ENCODE measurements around the gene RASA3. TPM values are rescaled to one million over a fixed set of nuclear protein-coding genes. Genes with fewer than 3 reads are reported as not detected.

Gene RASA3
- total and polyA plus RNA-seq, 2 of the 8 experiments (the other 6 are each of a cell fraction or from before 2014, with no cell fraction given): 7.5 to 21.9 TPM

DNA sequence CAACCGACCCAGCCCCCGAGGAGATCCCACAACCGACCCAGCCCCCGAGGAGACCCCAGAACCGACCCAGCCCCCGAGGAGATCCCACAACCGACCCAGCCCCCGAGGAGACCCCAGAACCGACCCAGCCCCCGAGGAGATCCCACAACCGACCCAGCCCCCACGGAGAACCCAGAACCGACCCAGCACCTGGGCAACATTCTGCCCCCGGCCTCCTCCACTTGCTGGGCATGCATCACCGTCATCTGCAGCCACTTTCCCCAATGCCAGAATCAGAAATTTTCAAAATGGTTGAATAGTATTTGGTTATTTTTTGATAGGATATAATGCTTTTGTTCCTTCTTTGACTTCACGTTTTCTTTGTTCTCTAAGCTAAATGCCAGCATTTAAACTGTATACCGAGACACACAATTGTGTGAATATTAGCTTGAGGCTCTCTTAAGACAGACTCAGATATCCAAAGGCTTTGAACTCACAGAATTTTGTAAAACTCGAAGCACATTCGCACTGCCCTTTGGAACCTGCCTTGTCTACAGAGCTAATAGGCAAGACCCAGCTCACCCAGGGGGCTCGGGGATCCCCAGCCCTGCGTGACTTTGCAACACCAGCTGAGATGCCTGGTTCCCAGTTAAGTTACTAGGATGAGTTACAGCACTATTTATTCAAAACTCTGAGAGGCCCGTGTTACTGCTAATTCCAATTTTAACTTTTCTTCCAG is 15.5 kb upstream of the RASA3 start:
- Histone ChIP-seq H3K56ac (replicated peaks; ENCODE audit: insufficient read length, low read depth, low read length) (no peak overlapping the region), H3K23me2 (ENCODE audit: low read depth, low read length) (no peaks in the 10 kb centered on the region), H3K23ac (ENCODE audit: insufficient read length) (no peak overlapping the region), H3K9ac (replicated peaks in 1 of 4; ENCODE audit: extremely low read depth in 1 of 4, low read depth in 3 of 4, low read length in 3 of 4) (no peak overlapping the region), H3K4me2 (ENCODE audit: insufficient read depth in 1 of 2, low read depth in 2 of 2, low read length in 2 of 2) (no peak overlapping the region), H2BK5ac (ENCODE audit: low read depth, low read length) (no peak overlapping the region), H3K4ac (replicated peaks; ENCODE audit: insufficient read length, low read depth, low read length) (no peak overlapping the region), H4K5ac (ENCODE audit: insufficient read length, low read depth, low read length) (no peak overlapping the region), H2AFZ (ENCODE audit: low read length) (no peak overlapping the region), H4K20me1 (replicated peaks in 1 of 2; ENCODE audit: control insufficient read depth in 1 of 2, insufficient read depth in 2 of 2, low read length in 2 of 2) (no peaks in the 10 kb centered on the region), H3K18ac (ENCODE audit: extremely low read depth, low read length) (no peak overlapping the region), H3K79me1 (ENCODE audit: low read depth, low read length) (no peaks in the 10 kb centered on the region), H4K8ac (ENCODE audit: extremely low read depth, insufficient read depth, low read length) (no peak overlapping the region), H2BK20ac (ENCODE audit: low read length) (no peak overlapping the region), H3K27ac (ENCODE audit: low read depth, low read length) (no peak overlapping the region), H2BK15ac (ENCODE audit: low read length) (no peak overlapping the region), H3K4me1 (replicated peaks in 1 of 4; ENCODE audit: control insufficient read depth in 3 of 4, insufficient read depth in 4 of 4, low read length in 3 of 4) (peaks cover 0 to 3% (median 1%) of the 10 kb centered on the region in 4 experiments; a peak in 2 of 7 replicates), H4K91ac (replicated peaks; ENCODE audit: insufficient read length, low read length) (no peak overlapping the region), H2BK12ac (ENCODE audit: low read depth, low read length) (no peak overlapping the region; the same call in 1 of the 2 replicates), H3K36me3 (ENCODE audit: control insufficient read depth in 2 of 4, insufficient read depth in 4 of 4, low read length in 3 of 4) (no peaks in the 10 kb centered on the region), H2BK120ac (replicated peaks; ENCODE audit: low read depth, low read length) (no peak overlapping the region), H2AK5ac (ENCODE audit: low read depth, low read length) (no peak overlapping the region), H3K4me3 (ENCODE audit: extremely low read depth in 1 of 4, insufficient read depth in 2 of 4, low read depth in 3 of 4, low read length in 4 of 4) (no peak overlapping the region), H3K79me2 (ENCODE audit: control insufficient read depth in 1 of 2, insufficient read depth in 2 of 2, low read length in 2 of 2) (no peaks in the 10 kb centered on the region), H3K9me3 (ENCODE audit: insufficient read depth in 2 of 2, low read depth in 1 of 2, low read length in 1 of 2) (no peaks in the 10 kb centered on the region), H3K14ac (ENCODE audit: insufficient read length) (no peak overlapping the region), H3K27me3 (replicated peaks in 1 of 4; ENCODE audit: control insufficient read depth in 3 of 4, extremely low read depth in 1 of 4, insufficient read depth in 3 of 4, low read length in 3 of 4) (no peaks in the 10 kb centered on the region; a peak in 1 of 7 replicates)
- ChIA-PET POLR2A (ENCODE audit: partially characterized antibody) (interaction anchor here (1.2 kb wide), 1 partner anchor 14 kb away, joined by 3 read pairs; no protein-coding TSS in a partner anchor), CTCF (ENCODE audit: partially characterized antibody) (interaction anchor here (0.7 to 0.9 kb wide), 2 partner anchors 17 to 21 kb away, joined by 3 to 4 read pairs; no protein-coding TSS in a partner anchor)
- FAIRE-seq: no peak
- 83% methylated on average over 13 of the region's 22 CpGs; no CpG with 5 or more reads in 1 of the 2 experiments for WGBS, 2 experiments (ENCODE audit: extremely low coverage in 1 of 2, insufficient coverage in 1 of 2, insufficient read length in 1 of 2, insufficient replicate concordance in 2 of 2, low coverage in 1 of 2, low lambda C conversion rate in 2 of 2, missing lambda C conversion rate in 1 of 2)
- no peak for DNase-seq (ENCODE audit: low read depth in 1 of 2, low spot score in 2 of 2)
- TF ChIP-seq SIRT6 (IDR thresholded peaks at IDR 0.05; ENCODE audit: low read length) (no peak), ASH2L (IDR thresholded peaks at IDR 0.05; ENCODE audit: low read length) (no peak), CTBP2 (IDR thresholded peaks at IDR 0.05; ENCODE audit: borderline replicate concordance, insufficient read depth, insufficient read length, low read length) (no peak), POLR2AphosphoS5 (IDR thresholded peaks at IDR 0.05; ENCODE audit: low read depth, low read length) (no peak), KDM1A (IDR thresholded peaks at IDR 0.05; ENCODE audit: borderline replicate concordance, low read length) (no peak), RXRA (IDR thresholded peaks at IDR 0.05; ENCODE audit: insufficient read depth, low read depth, low read length) (no peak), ATF2 (IDR thresholded peaks at IDR 0.05; ENCODE audit: low read length) (no peak), RAD21 (IDR thresholded peaks at IDR 0.05 in 1 of 2, conservative IDR thresholded peaks at IDR 0.05 in 1 of 2; ENCODE audit: low read depth in 2 of 2, low read length in 2 of 2) (no peak)
- TF ChIP-seq, protein P1, sequence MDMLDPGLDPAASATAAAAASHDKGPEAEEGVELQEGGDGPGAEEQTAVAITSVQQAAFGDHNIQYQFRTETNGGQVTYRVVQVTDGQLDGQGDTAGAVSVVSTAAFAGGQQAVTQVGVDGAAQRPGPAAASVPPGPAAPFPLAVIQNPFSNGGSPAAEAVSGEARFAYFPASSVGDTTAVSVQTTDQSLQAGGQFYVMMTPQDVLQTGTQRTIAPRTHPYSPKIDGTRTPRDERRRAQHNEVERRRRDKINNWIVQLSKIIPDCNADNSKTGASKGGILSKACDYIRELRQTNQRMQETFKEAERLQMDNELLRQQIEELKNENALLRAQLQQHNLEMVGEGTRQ (IDR thresholded peaks at IDR 0.05; ENCODE audit: low read length): no peak
